Stimulated activated CD4-positive, alpha-beta T cell treated with anti-CD3 and anti-CD28 coated beads, Interleukin-4, amount 100 ng/mL, for 48 hours (primary cell): ENCODE measurements around the gene ABCA4.
"Not testable (repeated sequence)": the region's sequence is repeated elsewhere in the genome, so short reads cannot be mapped to it uniquely, and the experiment has no call there.

Experiments used
- DNase-seq, 2 donors: peaks; one replicate each; pipeline ENCODE4 v3.0.0-alpha.2; 2020; ENCODE audit warnings: low read depth in 2 of 2

The ABCA4 gene

DNA sequence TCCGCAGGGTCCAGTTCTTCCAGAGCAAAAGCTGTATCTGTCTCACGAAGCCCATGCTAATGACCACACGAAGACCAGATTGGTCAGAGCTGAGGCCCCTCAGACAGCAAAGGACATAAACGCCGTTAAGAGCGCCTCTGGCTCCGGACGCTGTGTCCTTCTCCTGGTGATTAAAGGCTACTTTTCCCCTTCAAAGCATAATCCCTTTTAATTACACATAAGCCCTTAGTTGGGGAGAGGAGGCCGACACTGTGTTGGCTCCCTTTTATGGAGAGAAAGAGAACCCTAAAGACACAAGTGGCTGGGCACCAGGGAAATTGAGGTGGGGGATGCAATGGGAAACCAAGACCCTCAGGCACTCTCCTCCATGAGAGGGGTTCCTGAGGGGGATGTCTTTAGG lies at the start of gene ABCA4:
TSS of gene ABCA4 (minus strand) at position 158 of the 400 bp plus-strand sequence. CDS start at position 55, 103 bp downstream.
- no peak for DNase-seq

DNA sequence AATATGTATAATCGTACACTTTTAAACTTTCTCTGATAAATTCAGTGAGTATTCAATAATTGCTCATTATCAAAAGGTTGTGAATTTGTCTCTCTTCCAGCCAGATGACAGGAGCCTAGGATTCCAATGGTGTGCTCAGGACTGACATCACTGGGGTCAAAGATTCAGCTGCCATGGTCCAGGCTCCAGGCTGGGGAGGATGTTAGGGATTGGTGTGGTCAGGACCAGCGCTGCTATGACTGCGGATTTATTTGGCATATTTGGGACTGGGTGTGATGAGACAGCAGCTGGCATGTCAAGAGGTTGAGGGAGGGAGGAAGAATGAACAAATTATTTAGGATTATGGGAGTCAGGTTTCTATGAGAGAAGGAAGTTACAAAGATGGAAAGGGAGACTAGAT lies 48.2 kb upstream of the ABCA4 start:
- DNase-seq: no peak

DNA sequence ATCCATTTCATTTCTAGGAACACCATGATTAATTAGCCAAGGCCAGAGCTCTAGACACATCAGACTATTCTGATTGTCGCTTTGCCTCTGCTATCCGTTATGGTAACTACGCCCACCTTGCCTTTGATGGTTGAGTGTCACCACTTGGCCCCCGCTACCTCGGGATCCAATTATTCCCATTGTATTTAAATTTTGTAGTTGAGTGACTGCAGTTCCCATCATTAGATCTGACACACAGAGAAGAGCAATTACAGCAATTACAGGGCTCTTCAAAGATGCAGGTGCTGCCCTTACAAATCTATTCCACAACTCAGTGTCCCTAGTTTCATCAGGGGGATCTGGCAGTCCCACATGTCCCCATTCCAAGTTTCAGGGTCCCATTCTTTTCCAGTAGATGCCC lies 44.9 kb upstream of the ABCA4 start:
- no peak for DNase-seq

DNA sequence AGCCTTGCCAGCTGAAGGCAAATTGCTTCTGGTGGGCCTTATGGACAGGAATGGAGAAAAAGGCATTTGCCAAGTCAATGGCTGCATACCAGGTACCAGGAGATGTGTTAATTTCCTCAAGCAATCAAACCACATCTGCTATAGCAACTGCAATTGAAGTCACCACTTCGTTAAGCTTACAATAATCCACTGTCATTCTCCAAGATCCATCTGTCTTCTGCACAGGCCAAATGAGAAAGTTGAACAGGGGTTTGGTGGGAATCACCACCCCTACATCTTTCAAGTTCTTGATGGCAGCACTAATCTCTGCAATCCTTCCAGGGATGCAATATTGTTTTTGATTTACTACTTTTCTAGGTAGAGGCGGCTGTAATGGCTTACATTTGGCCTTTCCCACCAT lies 43.9 kb upstream of the ABCA4 start:
- not testable (repeated sequence) for DNase-seq

GRCh38 chr1:94164121-94164520 lies 43.2 kb upstream of the ABCA4 start:
- not testable (repeated sequence) for DNase-seq

DNA sequence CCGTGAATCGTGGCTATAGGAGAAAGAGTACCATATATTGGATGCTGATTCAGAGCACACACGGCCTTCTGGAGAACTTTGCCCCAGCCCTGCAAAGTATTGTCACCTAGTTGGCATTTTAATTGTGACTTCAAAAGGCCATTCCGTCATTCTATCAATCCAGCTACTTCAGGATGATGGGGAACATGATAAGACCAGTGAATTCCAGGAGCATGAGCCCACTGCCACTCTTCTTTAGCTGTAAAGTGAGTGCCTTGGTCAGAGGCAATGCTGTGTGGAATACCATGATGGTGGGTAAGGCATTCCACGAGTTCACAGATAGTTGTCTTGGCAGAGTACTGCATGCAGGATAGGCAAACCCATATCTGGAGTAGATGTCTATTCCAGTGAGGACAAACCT lies 42.3 kb upstream of the ABCA4 start:
- not testable (repeated sequence) for DNase-seq

DNA sequence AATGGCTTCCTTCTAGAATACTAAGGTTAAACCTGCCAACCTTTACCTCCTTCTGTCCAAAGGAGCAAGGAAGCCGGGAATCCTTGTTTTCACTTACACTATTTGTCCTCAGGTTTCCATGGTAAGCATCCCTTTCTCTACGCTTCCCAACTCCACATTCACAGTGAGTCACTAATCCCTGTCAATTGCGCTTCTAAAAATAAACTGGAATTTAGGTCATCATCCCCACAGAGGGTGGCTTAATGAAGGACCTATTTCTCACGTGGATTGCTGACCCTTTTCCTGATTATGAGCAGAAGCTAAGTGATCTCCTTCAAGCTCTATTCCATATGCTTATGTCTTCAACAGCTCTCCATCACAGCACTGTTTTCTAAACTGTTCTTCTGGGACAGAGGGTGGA lies 39.9 kb upstream of the ABCA4 start:
- DNase-seq: no peak

DNA sequence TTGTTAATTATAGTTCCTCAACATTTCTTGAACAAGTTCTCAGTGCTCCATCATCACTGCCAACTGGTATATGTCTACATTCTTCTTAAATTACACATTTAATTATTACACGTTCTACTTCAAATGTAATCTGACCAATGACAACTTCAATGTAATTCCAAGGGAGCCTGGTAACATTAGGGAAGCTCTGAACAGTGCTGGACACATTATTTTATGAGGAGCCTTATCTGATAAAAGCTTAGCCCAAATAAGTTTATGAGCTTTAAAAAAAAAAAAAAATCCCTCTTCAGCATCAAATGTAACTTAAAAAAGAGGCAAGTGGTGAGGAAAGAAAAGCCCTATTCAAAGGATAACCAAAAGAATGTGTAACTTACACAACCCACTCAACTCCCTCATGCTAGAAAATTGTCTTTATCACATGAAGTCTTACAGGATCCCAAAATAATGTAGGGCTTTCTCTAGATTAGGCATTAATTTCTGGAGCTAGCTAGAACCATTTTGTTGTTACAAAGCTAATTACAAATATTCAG lies 35.2 kb upstream of the ABCA4 start:
- DNase-seq: no peak

DNA sequence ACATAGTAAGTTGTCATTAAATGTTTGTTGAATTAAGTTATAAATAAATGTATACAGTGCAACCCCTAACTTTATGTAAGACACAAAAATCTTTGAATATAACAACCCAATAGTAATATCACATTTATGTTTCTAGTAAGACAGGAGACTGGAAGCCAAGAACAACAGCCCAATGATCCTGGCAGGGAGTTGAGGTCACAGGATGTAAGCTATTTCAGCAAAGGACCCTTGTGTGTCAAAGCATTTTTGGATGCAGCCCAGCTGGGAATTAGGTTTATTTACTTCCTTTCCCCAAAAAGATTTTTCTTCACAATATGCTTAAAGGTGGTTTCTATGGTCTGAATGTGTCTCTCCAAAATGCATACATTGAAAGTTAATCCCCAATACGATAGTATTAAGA lies 34.0 kb upstream of the ABCA4 start:
- no peak for DNase-seq

- DNase-seq: no peak
Measured at GRCh38 chr1:94153133-94153532, 32.2 kb upstream of the ABCA4 start.

- not testable (repeated sequence) for DNase-seq
Measured at GRCh38 chr1:94149166-94149565, 28.2 kb upstream of the ABCA4 start.

GRCh38 chr1:94146273-94146672 lies 25.3 kb upstream of the ABCA4 start:
- no peak for DNase-seq

- DNase-seq: no peak
Measured at GRCh38 chr1:94144836-94145235, 23.9 kb upstream of the ABCA4 start.

- DNase-seq: no peak
Measured at GRCh38 chr1:94143809-94144176, 22.8 kb upstream of the ABCA4 start.

DNA sequence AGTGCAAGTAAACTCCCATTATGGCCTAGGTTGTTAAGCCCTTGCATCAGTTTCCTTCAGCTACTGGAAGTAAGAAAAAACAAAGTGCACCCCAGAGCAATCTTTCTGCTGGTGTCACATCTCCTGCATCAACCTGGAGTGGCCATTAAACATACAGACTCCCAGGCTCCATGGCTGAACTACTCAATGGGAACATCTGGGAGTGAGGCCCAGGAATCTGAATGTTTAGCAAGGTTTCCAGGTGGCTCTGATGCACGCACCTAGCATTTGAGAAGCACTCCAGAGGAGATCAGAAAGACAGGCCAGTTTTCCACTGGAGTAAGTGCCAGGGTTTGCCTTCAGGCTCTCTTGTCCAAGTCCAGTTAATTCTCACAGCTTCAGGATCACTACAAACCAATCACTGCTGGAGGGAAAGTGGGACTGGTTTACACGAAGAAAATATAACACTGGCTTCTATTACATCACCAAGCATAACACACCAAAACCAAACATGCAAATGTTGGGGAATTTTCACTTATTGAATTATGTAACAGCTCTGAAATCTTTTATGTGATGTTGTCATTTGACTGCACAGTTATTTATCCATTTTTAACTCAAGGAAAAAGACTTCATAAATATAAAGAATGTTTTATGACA lies 22.3 kb upstream of the ABCA4 start:
- DNase-seq: no peak

GRCh38 chr1:94142583-94142982 lies 21.6 kb upstream of the ABCA4 start:
- DNase-seq: no peak

DNA sequence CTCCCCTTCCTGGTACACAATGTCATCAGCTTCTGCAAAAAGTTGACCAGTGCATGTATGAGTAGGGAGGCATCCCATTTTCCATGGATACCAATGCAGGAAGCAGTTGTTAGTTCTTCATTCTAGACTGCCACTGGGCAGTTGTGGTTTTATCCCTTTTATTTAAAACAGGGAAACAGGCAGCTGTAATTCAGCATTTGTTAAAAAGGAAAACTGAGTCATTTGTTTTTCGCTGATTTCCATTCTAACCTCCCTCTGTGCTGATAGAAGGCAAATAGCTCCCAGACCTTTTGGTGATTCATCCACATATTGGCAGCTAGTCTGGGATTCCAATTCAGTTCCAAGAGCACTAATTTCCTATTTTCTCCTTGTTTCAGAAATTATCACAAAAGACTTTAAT lies 21.1 kb upstream of the ABCA4 start:
- no peak for DNase-seq

- no peak for DNase-seq
Measured at GRCh38 chr1:94132111-94132510, 11.2 kb upstream of the ABCA4 start.

- DNase-seq: no peak
Measured at GRCh38 chr1:94130851-94131595, 10.1 kb upstream of the ABCA4 start.

DNA sequence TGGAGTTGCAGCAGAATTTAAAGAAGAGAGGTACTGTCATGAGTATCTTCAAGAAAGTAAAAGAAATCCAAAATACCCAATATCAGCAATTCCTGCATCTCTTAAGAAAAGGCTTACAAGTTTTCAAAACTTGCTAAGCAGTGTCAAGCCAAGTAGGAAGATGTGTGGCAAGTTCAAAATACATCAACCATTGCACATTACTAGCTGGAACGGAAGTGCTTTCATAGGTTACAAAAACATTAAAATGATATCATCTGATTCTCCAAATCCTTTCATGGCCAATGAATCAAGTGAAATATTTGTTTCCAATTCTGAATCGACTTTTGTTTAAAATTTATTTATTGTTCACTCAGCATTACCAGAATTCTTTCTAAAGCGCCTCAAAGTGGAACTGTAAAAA lies 5.7 kb upstream of the ABCA4 start:
- DNase-seq: no peak

- no peak for DNase-seq
Measured at GRCh38 chr1:94125551-94126514, 4.9 kb upstream of the ABCA4 start.

- DNase-seq: no peak
Measured at GRCh38 chr1:94124538-94124937, 3.6 kb upstream of the ABCA4 start.
